ENCODE results near the gene HSD17B11.
A peak's percentile ranks its signal among the peaks of the same experiment; 100 is the strongest.

Gene HSD17B11

GRCh38 chr4:87356832-87357526 lies 34.0 kb downstream of the HSD17B11 start:
- Histone ChIP-seq H3K9me3 (ENCODE audit: low read length) (no peaks in the 10 kb centered on the region), H3K4me1 (ENCODE audit: insufficient read depth, low read length, severe bottlenecking) (no peaks in the 10 kb centered on the region), H3K9ac (ENCODE audit: low read length) (no peak overlapping the region), H3K9me2 (ENCODE audit: low read depth, low read length) (no peaks in the 10 kb centered on the region), H3F3A (ENCODE audit: insufficient read depth, low read length) (no peaks in the 10 kb centered on the region), H3K27me3 (ENCODE audit: insufficient read depth, low read length) (no peaks in the 10 kb centered on the region), H3K79me2 (ENCODE audit: insufficient read depth, low read length) (no peaks in the 10 kb centered on the region), H3K27ac (ENCODE audit: low read depth, low read length, poor library complexity, severe bottlenecking) (no peak overlapping the region), H2AFZ (ENCODE audit: low read length) (no peak overlapping the region), H4K20me1 (ENCODE audit: insufficient read depth, low read length) (no peaks in the 10 kb centered on the region), H3K36me3 (ENCODE audit: insufficient read depth, low read length) (no peaks in the 10 kb centered on the region; the same call in 1 of the 2 replicates), H3K4me2 (ENCODE audit: low read length) (no peak overlapping the region), H3K4me3 (ENCODE audit: low read depth, low read length, poor library complexity, severe bottlenecking) (no peak overlapping the region)
- no peak for TF ChIP-seq EZH2 (IDR thresholded peaks at IDR 0.05; ENCODE audit: borderline replicate concordance, low read length)
- no peak for TF ChIP-seq CTCF (IDR thresholded peaks at IDR 0.05; ENCODE audit: low read length)

DNA sequence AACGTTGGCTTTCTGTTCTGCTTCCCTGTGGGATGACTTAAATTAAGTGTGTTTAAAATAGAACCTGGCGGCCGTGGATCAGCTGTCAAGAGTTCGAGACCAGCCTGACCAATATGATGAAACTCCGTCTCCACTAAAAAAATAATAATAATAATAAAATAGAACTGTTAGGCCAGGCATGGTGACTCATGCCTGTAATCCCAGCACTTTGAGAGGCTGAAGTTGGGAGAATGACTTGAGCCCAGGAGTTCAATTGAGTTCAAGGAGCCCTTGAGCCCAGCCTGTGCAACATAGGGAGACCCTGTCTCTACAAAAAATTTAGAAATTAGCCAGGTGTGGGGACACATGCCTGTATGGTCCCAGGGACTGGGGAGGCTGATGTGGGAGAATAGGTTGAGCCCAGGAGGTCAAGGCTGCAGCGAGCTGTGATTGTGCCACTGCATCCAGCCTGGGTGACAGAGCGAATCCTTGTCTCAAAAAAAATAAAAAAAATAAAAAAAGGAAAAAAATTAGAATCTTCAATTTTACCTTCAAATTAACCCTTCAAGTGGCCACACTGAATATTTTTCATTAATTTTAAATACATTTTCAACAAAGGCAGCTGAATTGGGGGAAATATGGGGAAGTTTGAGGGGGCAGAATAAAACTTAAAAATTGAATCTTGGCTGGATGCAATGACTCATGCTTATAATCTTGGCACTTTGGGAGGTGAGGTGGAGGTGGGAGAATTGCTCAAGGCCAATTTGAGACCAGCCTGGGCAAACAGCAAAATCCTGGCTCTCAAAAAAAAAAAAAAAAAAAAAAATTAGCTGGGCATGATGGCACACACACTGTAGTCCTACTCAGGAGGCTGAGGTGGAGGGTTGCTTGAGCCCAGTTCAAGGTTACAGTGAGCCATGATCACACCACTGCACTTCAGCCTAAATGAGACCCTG lies 36.6 kb downstream of the HSD17B11 start:
- no peaks in the 10 kb centered on the region for H3K79me2 ChIP-seq (ENCODE audit: insufficient read depth, low read length)
- H4K20me1 ChIP-seq (ENCODE audit: insufficient read depth, low read length), result no peaks in the 10 kb centered on the region
- no peaks in the 10 kb centered on the region for H3F3A ChIP-seq (ENCODE audit: insufficient read depth, low read length)
- H3K27ac ChIP-seq (ENCODE audit: low read depth, low read length, poor library complexity, severe bottlenecking), result no peak overlapping the region
- H3K9me3 ChIP-seq (ENCODE audit: low read length), result no peaks in the 10 kb centered on the region
- no peaks in the 10 kb centered on the region for H3K36me3 ChIP-seq (ENCODE audit: insufficient read depth, low read length)
- H3K4me1 ChIP-seq (ENCODE audit: insufficient read depth, low read length, severe bottlenecking), result no peaks in the 10 kb centered on the region
- H3K9ac ChIP-seq (ENCODE audit: low read length), result no peak overlapping the region
- H2AFZ ChIP-seq (ENCODE audit: low read length), result no peak overlapping the region
- TF ChIP-seq EZH2 (IDR thresholded peaks at IDR 0.05; ENCODE audit: borderline replicate concordance, low read length) (no peak), CTCF (IDR thresholded peaks at IDR 0.05; ENCODE audit: low read length) (no peak)
- no peaks in the 10 kb centered on the region for H3K9me2 ChIP-seq (ENCODE audit: low read depth, low read length)
- H3K27me3 ChIP-seq (ENCODE audit: insufficient read depth, low read length), result no peaks in the 10 kb centered on the region
- H3K4me2 ChIP-seq (ENCODE audit: low read length), result no peak overlapping the region
- no peak overlapping the region for H3K4me3 ChIP-seq (ENCODE audit: low read depth, low read length, poor library complexity, severe bottlenecking)

DNA sequence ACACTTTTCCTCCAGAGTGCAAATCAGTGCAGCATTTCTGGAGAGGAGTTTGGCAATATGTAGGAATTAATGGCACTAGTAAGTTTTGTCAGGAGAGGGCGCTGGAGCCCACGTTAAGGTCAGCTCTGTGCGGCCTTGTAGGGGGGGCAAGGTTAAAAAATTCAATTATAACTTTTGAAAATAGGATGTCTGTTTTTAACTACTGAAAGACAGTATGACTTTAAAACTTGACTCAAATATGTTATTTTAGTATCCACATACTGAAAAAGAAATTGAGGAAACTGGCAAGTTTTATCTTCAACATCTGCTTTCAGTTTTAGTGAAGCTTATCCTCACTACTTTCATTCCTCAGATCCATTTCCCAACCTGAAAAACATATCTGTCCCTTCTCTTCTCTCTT lies 37.4 kb downstream of the HSD17B11 start:
- Histone ChIP-seq H3K4me3 (ENCODE audit: low read depth, low read length, poor library complexity, severe bottlenecking) (no peak overlapping the region), H4K20me1 (ENCODE audit: insufficient read depth, low read length) (no peaks in the 10 kb centered on the region), H3K4me1 (ENCODE audit: insufficient read depth, low read length, severe bottlenecking) (no peaks in the 10 kb centered on the region), H3K9ac (ENCODE audit: low read length) (no peak overlapping the region), H3K4me2 (ENCODE audit: low read length) (no peak overlapping the region), H3K9me2 (ENCODE audit: low read depth, low read length) (no peaks in the 10 kb centered on the region), H3F3A (ENCODE audit: insufficient read depth, low read length) (no peaks in the 10 kb centered on the region), H3K27me3 (ENCODE audit: insufficient read depth, low read length) (no peaks in the 10 kb centered on the region), H3K27ac (ENCODE audit: low read depth, low read length, poor library complexity, severe bottlenecking) (no peak overlapping the region), H2AFZ (ENCODE audit: low read length) (no peak overlapping the region), H3K79me2 (ENCODE audit: insufficient read depth, low read length) (no peaks in the 10 kb centered on the region), H3K36me3 (ENCODE audit: insufficient read depth, low read length) (no peaks in the 10 kb centered on the region), H3K9me3 (ENCODE audit: low read length) (no peaks in the 10 kb centered on the region)
- no peak for TF ChIP-seq EZH2 (IDR thresholded peaks at IDR 0.05; ENCODE audit: borderline replicate concordance, low read length)
- peak; percentile 83 for TF ChIP-seq CTCF (IDR thresholded peaks at IDR 0.05; ENCODE audit: low read length)
